Measurements from ENCODE around the gene TMEM253.

DNA sequence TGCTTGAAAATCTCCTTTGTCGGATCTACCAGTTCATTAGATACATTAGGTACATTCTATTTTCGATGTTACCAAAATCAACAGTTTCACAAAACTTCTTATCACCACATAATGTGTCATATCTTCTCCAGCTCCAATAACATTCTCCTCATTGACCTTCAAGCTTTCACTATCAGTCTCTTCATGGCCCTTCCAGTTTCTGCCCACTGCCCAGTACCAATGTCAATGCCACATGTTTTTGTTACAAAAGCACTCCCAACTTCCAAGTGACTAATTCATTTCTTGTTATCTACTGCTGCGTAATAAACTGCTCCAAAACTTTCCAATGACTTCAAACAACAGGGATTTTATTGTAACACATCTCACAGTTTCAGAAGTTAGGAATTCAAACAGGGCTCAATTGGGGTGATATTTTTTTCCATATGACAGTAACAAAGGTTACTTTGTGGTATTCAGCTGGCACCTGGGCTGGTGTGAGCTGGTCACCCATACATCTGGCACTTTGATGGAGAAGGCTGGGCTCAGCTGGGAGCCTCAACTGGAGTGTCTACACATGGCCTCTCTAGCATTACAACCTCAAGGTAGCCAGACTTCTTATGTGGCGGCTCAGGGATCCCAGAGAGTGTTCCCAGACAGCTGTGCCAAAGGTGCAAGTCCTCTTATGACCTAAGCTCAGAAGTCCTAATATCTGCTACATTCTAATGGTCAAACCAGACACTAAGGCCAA lies 48.9 kb downstream of the TMEM253 start:
- TF ChIP-seq, protein P1, sequence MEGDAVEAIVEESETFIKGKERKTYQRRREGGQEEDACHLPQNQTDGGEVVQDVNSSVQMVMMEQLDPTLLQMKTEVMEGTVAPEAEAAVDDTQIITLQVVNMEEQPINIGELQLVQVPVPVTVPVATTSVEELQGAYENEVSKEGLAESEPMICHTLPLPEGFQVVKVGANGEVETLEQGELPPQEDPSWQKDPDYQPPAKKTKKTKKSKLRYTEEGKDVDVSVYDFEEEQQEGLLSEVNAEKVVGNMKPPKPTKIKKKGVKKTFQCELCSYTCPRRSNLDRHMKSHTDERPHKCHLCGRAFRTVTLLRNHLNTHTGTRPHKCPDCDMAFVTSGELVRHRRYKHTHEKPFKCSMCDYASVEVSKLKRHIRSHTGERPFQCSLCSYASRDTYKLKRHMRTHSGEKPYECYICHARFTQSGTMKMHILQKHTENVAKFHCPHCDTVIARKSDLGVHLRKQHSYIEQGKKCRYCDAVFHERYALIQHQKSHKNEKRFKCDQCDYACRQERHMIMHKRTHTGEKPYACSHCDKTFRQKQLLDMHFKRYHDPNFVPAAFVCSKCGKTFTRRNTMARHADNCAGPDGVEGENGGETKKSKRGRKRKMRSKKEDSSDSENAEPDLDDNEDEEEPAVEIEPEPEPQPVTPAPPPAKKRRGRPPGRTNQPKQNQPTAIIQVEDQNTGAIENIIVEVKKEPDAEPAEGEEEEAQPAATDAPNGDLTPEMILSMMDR (IDR thresholded peaks at IDR 0.05; ENCODE audit: insufficient read depth, low read depth, low read length), result no peak
- no peak for TF ChIP-seq EZH2 (IDR thresholded peaks at IDR 0.05; ENCODE audit: insufficient read depth, low read length)

Data from astrocyte (in vitro differentiated cells and primary cell).